Loucy (cell line): ENCODE data around the gene DPP4.

Experiments used
- EZH2phosphoT487 ChIP-seq: fragments of 200-600 bp; IDR thresholded peaks from 2 replicates; pipeline ENCODE4 v1.6.1; 2018; ENCODE audit warnings: antibody characterized with exemption, mild to moderate bottlenecking, moderate library complexity, borderline replicate concordance
- TF ChIP-seq, protein P1 (sequence below): fragments of 200-600 bp; sonication (generic); conservative IDR thresholded peaks from 2 replicates; pipeline ENCODE4 v1.5.1; 2014; ENCODE audit warnings: mild to moderate bottlenecking, antibody characterized with exemption, low read length

DNA sequence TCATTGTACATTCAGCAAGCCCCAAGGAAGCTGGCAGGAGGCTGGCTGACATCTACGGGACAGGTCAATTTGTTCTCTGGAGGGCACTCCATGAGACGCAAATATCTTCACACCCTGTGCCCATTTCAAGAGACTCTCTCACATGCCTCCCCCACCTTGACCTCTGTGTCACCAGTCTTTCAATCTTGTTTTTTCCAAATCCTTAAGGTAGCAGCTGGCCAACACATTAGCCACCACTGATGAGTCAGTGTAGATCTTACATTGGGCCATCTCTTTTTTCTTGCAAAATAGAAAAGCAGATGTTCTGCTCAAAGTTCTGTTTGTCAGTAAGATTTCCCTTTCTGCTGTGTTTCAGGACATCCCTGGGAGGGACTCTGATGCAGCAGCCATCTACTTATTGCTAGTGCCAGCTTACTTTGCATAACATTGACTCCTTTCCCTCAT lies 1.7 kb upstream of the DPP4 start:
- TF ChIP-seq, protein P1, sequence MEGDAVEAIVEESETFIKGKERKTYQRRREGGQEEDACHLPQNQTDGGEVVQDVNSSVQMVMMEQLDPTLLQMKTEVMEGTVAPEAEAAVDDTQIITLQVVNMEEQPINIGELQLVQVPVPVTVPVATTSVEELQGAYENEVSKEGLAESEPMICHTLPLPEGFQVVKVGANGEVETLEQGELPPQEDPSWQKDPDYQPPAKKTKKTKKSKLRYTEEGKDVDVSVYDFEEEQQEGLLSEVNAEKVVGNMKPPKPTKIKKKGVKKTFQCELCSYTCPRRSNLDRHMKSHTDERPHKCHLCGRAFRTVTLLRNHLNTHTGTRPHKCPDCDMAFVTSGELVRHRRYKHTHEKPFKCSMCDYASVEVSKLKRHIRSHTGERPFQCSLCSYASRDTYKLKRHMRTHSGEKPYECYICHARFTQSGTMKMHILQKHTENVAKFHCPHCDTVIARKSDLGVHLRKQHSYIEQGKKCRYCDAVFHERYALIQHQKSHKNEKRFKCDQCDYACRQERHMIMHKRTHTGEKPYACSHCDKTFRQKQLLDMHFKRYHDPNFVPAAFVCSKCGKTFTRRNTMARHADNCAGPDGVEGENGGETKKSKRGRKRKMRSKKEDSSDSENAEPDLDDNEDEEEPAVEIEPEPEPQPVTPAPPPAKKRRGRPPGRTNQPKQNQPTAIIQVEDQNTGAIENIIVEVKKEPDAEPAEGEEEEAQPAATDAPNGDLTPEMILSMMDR: no peak
- no peak for TF ChIP-seq EZH2phosphoT487
